Astrocyte (in vitro differentiated cells and primary cell): Measurements from ENCODE around the gene SIRPG.

Experiments used
- EZH2 ChIP-seq: IDR thresholded peaks from 2 replicates; pipeline ENCODE4 v1.6.1; 2012; ENCODE audit warnings: mild to moderate bottlenecking, low read length, inconsistent platforms; ENCODE audit not compliant: insufficient read depth
- TF ChIP-seq, protein P1 (sequence below): IDR thresholded peaks from 2 replicates; pipeline ENCODE4 v1.5.1; 2011; ENCODE audit warnings: low read depth, mild to moderate bottlenecking, inconsistent platforms, low read length, moderate library complexity; ENCODE audit not compliant: insufficient read depth

DNA sequence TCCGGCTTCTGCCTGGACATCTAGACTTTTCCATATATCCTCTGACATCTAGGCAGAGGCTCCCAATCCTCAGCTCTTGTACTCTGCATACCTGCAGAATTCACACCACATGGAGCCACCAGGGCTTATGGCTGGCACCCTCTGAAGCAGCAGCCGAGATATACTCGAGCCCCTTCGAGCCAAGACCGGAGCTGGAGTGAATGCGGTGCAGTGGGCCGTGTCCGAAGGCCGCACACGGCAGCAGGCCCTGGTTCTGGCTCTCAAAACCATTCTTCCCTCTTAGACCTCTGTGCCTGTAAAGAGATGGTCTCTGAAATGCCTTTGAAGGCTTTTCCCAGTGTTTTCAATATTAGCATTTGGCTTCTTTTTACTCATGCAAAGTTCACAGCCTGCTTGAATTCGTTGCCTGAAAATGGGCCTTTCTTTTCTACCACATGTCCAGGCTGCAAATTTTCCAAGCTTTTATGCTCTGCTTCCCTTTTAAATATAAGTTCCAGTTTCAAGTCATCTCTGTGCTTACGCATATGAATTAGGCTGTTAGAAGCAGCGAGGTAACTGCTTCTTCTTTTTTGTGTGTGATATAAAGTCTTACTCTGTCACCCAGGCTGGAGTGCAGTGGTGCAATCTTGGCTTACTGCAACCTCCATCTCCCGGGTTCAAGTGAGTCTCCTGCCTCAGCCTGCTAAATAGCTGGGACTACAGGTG is 33.9 kb downstream of the SIRPG start:
- TF ChIP-seq, protein P1, sequence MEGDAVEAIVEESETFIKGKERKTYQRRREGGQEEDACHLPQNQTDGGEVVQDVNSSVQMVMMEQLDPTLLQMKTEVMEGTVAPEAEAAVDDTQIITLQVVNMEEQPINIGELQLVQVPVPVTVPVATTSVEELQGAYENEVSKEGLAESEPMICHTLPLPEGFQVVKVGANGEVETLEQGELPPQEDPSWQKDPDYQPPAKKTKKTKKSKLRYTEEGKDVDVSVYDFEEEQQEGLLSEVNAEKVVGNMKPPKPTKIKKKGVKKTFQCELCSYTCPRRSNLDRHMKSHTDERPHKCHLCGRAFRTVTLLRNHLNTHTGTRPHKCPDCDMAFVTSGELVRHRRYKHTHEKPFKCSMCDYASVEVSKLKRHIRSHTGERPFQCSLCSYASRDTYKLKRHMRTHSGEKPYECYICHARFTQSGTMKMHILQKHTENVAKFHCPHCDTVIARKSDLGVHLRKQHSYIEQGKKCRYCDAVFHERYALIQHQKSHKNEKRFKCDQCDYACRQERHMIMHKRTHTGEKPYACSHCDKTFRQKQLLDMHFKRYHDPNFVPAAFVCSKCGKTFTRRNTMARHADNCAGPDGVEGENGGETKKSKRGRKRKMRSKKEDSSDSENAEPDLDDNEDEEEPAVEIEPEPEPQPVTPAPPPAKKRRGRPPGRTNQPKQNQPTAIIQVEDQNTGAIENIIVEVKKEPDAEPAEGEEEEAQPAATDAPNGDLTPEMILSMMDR, result no peak
- no peak for TF ChIP-seq EZH2
